ENCODE results near the gene NAT9. TPM values are rescaled to one million over a fixed set of nuclear protein-coding genes. Genes with fewer than 3 reads are reported as not detected.

NAT9 gene
- polyA plus RNA-seq, 1 experiment, result 33.6 TPM

DNA sequence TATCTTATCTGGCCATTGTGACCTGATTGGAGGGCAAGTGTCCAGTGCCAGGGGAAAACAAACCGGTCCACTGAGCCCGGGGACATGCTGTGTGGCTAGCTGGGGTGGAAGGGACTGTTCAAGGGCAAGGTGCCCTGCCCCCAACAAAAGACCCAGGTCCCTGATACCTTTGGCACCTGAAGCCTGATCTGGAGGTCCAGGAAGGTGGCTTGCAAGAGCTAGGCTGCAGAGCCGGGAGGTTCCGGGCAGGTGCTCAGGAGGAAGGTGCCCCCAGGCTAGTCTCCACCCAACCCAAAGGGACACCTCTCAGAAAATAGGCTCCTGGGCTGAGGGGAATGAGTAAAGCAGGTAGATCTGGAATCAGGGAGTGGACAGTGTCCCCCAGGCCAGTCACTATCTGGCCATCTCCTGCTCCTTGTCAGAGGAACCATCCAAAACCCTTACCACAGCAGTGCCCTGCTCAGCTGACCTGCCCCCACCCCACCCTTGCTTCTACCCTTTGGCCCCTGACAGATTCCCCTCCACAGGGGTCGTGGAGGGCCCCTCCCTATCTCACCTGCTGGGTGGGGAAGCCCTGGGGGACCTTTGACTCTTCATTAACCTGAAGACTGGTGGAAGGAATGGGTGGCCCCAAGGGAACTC, 6.2 kb downstream of the NAT9 start:
- no peak overlapping the region for H3K27ac ChIP-seq (ENCODE audit: low read depth, low read length)
- CTCF ChIA-PET, result interaction anchor here (0.6 to 6.7 kb wide), 7 partner anchors 14 to 112 kb away, joined by 3 to 75 read pairs (median 6); partner anchors contain the start of gene GRIN2C

DNA sequence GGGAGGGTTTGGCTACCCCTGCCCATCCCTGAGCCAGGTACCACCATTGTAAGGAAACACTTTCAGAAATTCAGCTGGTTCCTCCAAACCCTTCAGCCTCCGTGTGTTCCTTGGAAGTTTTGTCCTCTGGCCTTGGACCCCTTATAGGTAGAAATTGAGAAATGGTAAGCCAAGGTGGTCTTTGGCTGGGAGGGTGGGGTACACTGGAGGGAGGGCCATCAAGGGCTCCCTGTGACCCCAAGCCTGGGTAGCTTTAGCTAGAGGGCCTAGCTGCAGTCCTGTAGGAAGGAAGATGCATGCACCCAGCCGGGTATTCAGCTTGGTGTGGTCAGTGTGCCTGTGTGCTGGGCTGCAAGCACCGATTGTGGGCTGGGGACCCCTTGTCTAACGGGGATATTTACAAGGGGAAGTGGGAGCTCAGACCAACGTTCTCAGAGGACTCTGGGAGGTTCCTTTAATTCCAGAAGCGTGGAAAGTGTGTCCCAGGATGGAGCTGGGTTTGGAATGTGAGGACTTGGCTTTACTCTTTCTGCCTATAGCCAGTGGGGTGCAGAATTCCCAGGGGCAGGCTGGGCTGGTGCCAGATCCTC, 6.8 kb downstream of the NAT9 start:
- Histone ChIP-seq H3K27ac (ENCODE audit: low read depth, low read length) (no peak overlapping the region), H3K9me3 (ENCODE audit: control insufficient read depth, insufficient read depth, low read length) (no peaks in the 10 kb centered on the region; the same call in 1 of the 2 replicates), H3K4me3 (ENCODE audit: low read depth, low read length) (no peak overlapping the region), H3K27me3 (ENCODE audit: control insufficient read depth, insufficient read depth, low read length) (no peaks in the 10 kb centered on the region)
- TF ChIP-seq, protein P1, sequence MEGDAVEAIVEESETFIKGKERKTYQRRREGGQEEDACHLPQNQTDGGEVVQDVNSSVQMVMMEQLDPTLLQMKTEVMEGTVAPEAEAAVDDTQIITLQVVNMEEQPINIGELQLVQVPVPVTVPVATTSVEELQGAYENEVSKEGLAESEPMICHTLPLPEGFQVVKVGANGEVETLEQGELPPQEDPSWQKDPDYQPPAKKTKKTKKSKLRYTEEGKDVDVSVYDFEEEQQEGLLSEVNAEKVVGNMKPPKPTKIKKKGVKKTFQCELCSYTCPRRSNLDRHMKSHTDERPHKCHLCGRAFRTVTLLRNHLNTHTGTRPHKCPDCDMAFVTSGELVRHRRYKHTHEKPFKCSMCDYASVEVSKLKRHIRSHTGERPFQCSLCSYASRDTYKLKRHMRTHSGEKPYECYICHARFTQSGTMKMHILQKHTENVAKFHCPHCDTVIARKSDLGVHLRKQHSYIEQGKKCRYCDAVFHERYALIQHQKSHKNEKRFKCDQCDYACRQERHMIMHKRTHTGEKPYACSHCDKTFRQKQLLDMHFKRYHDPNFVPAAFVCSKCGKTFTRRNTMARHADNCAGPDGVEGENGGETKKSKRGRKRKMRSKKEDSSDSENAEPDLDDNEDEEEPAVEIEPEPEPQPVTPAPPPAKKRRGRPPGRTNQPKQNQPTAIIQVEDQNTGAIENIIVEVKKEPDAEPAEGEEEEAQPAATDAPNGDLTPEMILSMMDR (IDR thresholded peaks at IDR 0.05; ENCODE audit: low read depth, low read length), result no peak
- no peak for DNase-seq (ENCODE audit: low read depth, low spot score)
- POLR2A ChIA-PET, result no interaction called here
- CTCF ChIA-PET, result interaction anchor here (0.6 to 6.7 kb wide), 5 partner anchors 14 to 96 kb away, joined by 3 to 75 read pairs (median 3); partner anchors contain the start of gene GRIN2C

More for the DNA sequence above, 6.2 kb downstream of the NAT9 start:
- DNase-seq (ENCODE audit: low read depth, low spot score), result no peak
- POLR2A ChIA-PET, result no interaction called here
- H3K9me3 ChIP-seq (ENCODE audit: control insufficient read depth, insufficient read depth, low read length), result no peaks in the 10 kb centered on the region; the same call in 1 of the 2 replicates
- no peaks in the 10 kb centered on the region for H3K27me3 ChIP-seq (ENCODE audit: control insufficient read depth, insufficient read depth, low read length)
- H3K4me3 ChIP-seq (ENCODE audit: low read depth, low read length), result no peak overlapping the region
- TF ChIP-seq, protein P1 (IDR thresholded peaks at IDR 0.05; ENCODE audit: low read depth, low read length), result no peak

DNA sequence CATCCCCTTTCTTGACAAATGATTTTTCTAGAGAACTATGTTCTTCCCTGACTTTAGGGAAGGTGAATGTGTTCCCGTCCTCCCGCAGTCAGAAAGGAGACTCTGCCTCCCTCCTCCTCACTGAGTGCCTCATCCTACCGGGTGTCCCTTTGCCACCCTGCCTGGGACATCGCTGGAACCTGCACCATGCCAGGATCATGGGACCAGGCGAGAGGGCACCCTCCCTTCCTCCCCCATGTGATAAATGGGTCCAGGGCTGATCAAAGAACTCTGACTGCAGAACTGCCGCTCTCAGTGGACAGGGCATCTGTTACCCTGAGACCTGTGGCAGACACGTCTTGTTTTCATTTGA, 7.4 kb downstream of the NAT9 start:
- no peak overlapping the region for H3K4me3 ChIP-seq (ENCODE audit: low read depth, low read length)
- H3K27me3 ChIP-seq (ENCODE audit: control insufficient read depth, insufficient read depth, low read length), result no peaks in the 10 kb centered on the region
- H3K27ac ChIP-seq (ENCODE audit: low read depth, low read length), result no peak overlapping the region
- no peaks in the 10 kb centered on the region; the same call in 1 of the 2 replicates for H3K9me3 ChIP-seq (ENCODE audit: control insufficient read depth, insufficient read depth, low read length)
- POLR2A ChIA-PET, result no interaction called here
- TF ChIP-seq, protein P1 (IDR thresholded peaks at IDR 0.05; ENCODE audit: low read depth, low read length), result no peak
- CTCF ChIA-PET, result interaction anchor here (1.0 to 6.7 kb wide), 2 partner anchors 13 to 23 kb away, joined by 3 to 75 read pairs; no protein-coding TSS in a partner anchor
- no peak for DNase-seq (ENCODE audit: low read depth, low spot score)

DNA sequence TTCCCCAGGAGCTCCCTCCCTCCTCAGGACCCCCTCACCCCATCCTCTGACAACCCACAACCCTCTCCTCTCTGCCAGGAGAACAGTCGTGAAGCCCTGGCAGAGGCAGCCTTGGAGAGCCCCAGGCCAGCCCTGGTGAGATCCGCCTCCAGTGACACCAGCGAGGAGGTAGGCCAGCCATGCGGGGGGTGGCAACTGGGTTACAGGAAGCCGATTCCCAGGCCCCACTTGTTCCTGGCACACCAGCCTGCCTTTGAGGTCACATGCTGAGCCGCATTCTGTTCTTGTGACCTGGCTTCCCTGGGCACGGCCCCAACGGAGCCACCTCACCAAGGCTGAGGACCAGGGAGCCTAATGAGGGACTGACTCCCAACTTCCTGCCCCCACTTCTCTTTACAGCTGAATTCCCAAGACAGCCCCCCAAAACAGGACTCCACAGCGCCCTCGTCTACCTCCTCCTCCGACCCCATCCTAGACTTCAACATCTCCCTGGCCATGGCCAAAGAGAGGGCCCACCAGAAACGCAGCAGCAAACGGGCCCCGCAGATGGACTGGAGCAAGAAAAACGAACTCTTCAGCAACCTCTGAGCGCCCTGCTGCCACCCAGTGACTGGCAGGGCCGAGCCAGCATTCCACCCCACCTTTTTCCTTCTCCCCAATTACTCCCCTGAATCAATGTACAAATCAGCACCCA, 7.9 kb downstream of the NAT9 start:
- TF ChIP-seq, protein P1 (IDR thresholded peaks at IDR 0.05; ENCODE audit: low read depth, low read length), result no peak
- no peak for DNase-seq (ENCODE audit: low read depth, low spot score)
- ChIA-PET CTCF (interaction anchor here (0.7 to 1.5 kb wide), 2 partner anchors 23 kb away, joined by 3 to 6 read pairs; no protein-coding TSS in a partner anchor), POLR2A (no interaction called here)
- H3K4me3 ChIP-seq (ENCODE audit: low read depth, low read length), result no peak overlapping the region
- peak overlapping the region; percentile 11 for H3K27ac ChIP-seq (ENCODE audit: low read depth, low read length)
- no peaks in the 10 kb centered on the region; the same call in 1 of the 2 replicates for H3K9me3 ChIP-seq (ENCODE audit: control insufficient read depth, insufficient read depth, low read length)
- H3K27me3 ChIP-seq (ENCODE audit: control insufficient read depth, insufficient read depth, low read length), result no peaks in the 10 kb centered on the region
